ENCODE results near the gene RTN4RL1.

DNA sequence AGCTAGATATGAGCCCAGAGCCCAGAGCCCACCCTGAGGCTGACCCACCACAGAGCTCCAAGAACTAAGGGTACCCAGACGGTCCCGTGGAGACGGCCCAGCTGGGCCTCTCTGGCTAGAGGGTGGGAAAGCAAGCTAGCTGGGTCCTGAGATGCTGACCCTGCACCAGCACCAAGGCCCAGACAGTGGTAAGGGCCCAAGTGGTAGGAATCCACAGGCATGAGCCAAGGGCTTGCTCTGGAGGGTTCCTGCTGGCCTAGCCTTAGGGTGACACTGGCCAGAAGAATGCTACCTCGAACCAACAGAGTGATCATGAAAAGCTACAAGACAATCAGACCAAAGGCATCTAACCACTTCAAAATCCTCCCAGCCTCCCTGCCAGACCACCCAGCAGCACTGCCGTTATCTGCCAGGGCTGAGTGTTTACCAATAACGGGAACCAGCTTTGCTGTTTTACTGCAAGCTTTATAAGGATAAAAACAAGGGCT lies 42.9 kb upstream of the RTN4RL1 start:
- TF ChIP-seq POLR2A (IDR thresholded peaks at IDR 0.05) (no peak), CTCF (IDR thresholded peaks at IDR 0.05) (no peak)
